Hepatocyte (in vitro differentiated cells): ENCODE data around the gene ZNF385D.

ENCODE experiments used
- CTCF ChIP-seq: fragments of 200-600 bp; sonication (generic); IDR thresholded peaks from 2 replicates; pipeline ENCODE4 v1.5.1; 2016; ENCODE audit warnings: antibody characterized with exemption, mild to moderate bottlenecking; ENCODE audit not compliant: poor library complexity
- EZH2 ChIP-seq: fragments of 200-600 bp; sonication (generic); IDR thresholded peaks from 2 replicates; pipeline ENCODE4 v1.6.1; 2016; ENCODE audit warnings: antibody characterized with exemption, mild to moderate bottlenecking, borderline replicate concordance
- EZH2phosphoT487 ChIP-seq: fragments of 200-600 bp; sonication (generic); IDR thresholded peaks from one replicate; pipeline ENCODE4 v1.6.1; 2018; ENCODE audit warnings: antibody characterized with exemption, mild to moderate bottlenecking, low read depth, moderate library complexity; ENCODE audit not compliant: unreplicated experiment, severe bottlenecking

GRCh38 chr3:21562243-21562642, 188.8 kb downstream of the ZNF385D start:
- TF ChIP-seq CTCF (no peak), EZH2 (no peak), EZH2phosphoT487 (no peak)
